H9 (cell line): Measurements from ENCODE around the gene TPCN2. TPM values are rescaled to one million over a fixed set of nuclear protein-coding genes. Genes with fewer than 3 reads are reported as not detected.

Experiments
- DNase-seq: peaks from one replicate; pipeline ENCODE4 v3.0.0-alpha.2; 2017
- H2AFZ ChIP-seq: one replicate; pipeline ENCODE4 v1.6.1; 2013; ENCODE audit warnings: mild to moderate bottlenecking, low read length, control low read depth, moderate library complexity
- H2AK5ac ChIP-seq: 2 replicates; pipeline ENCODE4 v1.6.1; 2013; ENCODE audit warnings: low read length, control low read depth, mixed read lengths; ENCODE audit not compliant: insufficient read length
- H2BK120ac ChIP-seq: one replicate; pipeline ENCODE4 v1.6.1; 2013; ENCODE audit warnings: low read depth, mild to moderate bottlenecking, low read length, control low read depth, inconsistent platforms; ENCODE audit not compliant: poor library complexity, severe bottlenecking
- H2BK12ac ChIP-seq: 2 replicates; pipeline ENCODE4 v1.6.1; 2013; ENCODE audit warnings: low read length, control low read depth, mixed read lengths, low read depth; ENCODE audit not compliant: insufficient read length
- H2BK15ac ChIP-seq: 2 replicates; pipeline ENCODE4 v1.6.1; 2013; ENCODE audit warnings: low read depth, low read length, control low read depth
- H2BK20ac ChIP-seq: one replicate; pipeline ENCODE4 v1.6.1; 2013; ENCODE audit warnings: low read depth, mild to moderate bottlenecking, low read length, control low read depth, inconsistent platforms; ENCODE audit not compliant: poor library complexity, severe bottlenecking
- H2BK5ac ChIP-seq: 2 replicates; pipeline ENCODE4 v1.6.1; 2013; ENCODE audit warnings: low read length, control low read depth, mixed read lengths; ENCODE audit not compliant: insufficient read length
- H3K14ac ChIP-seq: 2 replicates; pipeline ENCODE4 v1.6.1; 2013; ENCODE audit warnings: low read length, control low read depth; ENCODE audit not compliant: insufficient read depth
- H3K18ac ChIP-seq: 2 replicates; pipeline ENCODE4 v1.6.1; 2013; ENCODE audit warnings: low read depth, mild to moderate bottlenecking, mixed read lengths, low read length, control low read depth; ENCODE audit not compliant: insufficient read length
- H3K23ac ChIP-seq: 2 replicates; pipeline ENCODE4 v1.6.1; 2013; ENCODE audit warnings: low read length, control low read depth, mixed read lengths, low read depth; ENCODE audit not compliant: insufficient read length
- H3K23me2 ChIP-seq: 2 replicates; pipeline ENCODE4 v1.6.1; 2013; ENCODE audit warnings: low read depth, mild to moderate bottlenecking, mixed read lengths, low read length, control low read depth; ENCODE audit not compliant: insufficient read length, poor library complexity, severe bottlenecking
- H3K27ac ChIP-seq: 2 replicates; pipeline ENCODE4 v1.5.1; 2013; ENCODE audit warnings: low read length, control low read depth, mixed read lengths, low read depth; ENCODE audit not compliant: insufficient read length
- H3K27me3 ChIP-seq: 2 replicates; pipeline ENCODE4 v1.6.1; 2013; ENCODE audit warnings: low read length, control low read depth, inconsistent platforms; ENCODE audit not compliant: insufficient read depth
- H3K4ac ChIP-seq: 2 replicates; pipeline ENCODE4 v1.6.1; 2013; ENCODE audit warnings: low read depth, mild to moderate bottlenecking, control low read depth, inconsistent platforms, low read length, moderate library complexity
- H3K4me1 ChIP-seq: 2 replicates; pipeline ENCODE4 v1.6.1; 2013; ENCODE audit warnings: low read length, control low read depth, inconsistent platforms; ENCODE audit not compliant: insufficient read depth
- H3K4me2 ChIP-seq: 2 replicates; pipeline ENCODE4 v1.6.1; 2013; ENCODE audit warnings: low read length, control low read depth, mixed read lengths; ENCODE audit not compliant: insufficient read length, insufficient read depth
- H3K56ac ChIP-seq: 2 replicates; pipeline ENCODE4 v1.6.1; 2013; ENCODE audit warnings: low read depth, mild to moderate bottlenecking, mixed read lengths, low read length, control low read depth; ENCODE audit not compliant: insufficient read length
- H3K79me1 ChIP-seq: 2 replicates; pipeline ENCODE4 v1.6.1; 2013; ENCODE audit warnings: low read depth, mild to moderate bottlenecking, moderate library complexity, low read length, control low read depth, inconsistent platforms; ENCODE audit not compliant: insufficient read depth, poor library complexity, severe bottlenecking
- H3K79me2 ChIP-seq: 2 replicates; pipeline ENCODE4 v1.6.1; 2013; ENCODE audit warnings: low read length, control low read depth, inconsistent platforms; ENCODE audit not compliant: insufficient read depth
- H3K9ac ChIP-seq: 2 replicates; pipeline ENCODE4 v1.6.1; 2013; ENCODE audit warnings: low read length, control low read depth, mixed read lengths; ENCODE audit not compliant: insufficient read length; ENCODE audit errors: extremely low read depth
- H3K9me3 ChIP-seq: one replicate; pipeline ENCODE4 v1.6.1; 2013; ENCODE audit warnings: low read depth, low read length, inconsistent platforms; ENCODE audit not compliant: control insufficient read depth
- H3T11ph ChIP-seq: one replicate; pipeline ENCODE4 v1.6.1; 2013; ENCODE audit warnings: mild to moderate bottlenecking, low read length, control low read depth, inconsistent platforms
- H4K20me1 ChIP-seq: one replicate; pipeline ENCODE4 v1.6.1; 2013; ENCODE audit not compliant: control insufficient read depth, insufficient read length, insufficient read depth
- H4K5ac ChIP-seq: 2 replicates; pipeline ENCODE4 v1.6.1; 2013; ENCODE audit warnings: low read depth, mild to moderate bottlenecking, mixed read lengths, low read length, control low read depth; ENCODE audit not compliant: insufficient read length
- H4K8ac ChIP-seq: replicated peaks from 2 replicates; pipeline ENCODE4 v1.6.1; 2013; ENCODE audit warnings: low read length, control low read depth, mixed read lengths, low read depth; ENCODE audit not compliant: insufficient read length
- H4K91ac ChIP-seq: 2 replicates; pipeline ENCODE4 v1.6.1; 2013; ENCODE audit warnings: low read depth, mild to moderate bottlenecking, moderate library complexity, mixed read lengths, low read length, control low read depth; ENCODE audit not compliant: insufficient read length
- H3K27ac Mint-ChIP-seq, 3 experiments: 2 replicates in 2 of 3; 3 replicates in 1 of 3; pipeline ENCODE4 v1.8.0; 2020 to 2021; ENCODE audit warnings: mixed read lengths in 3 of 3, mild to moderate bottlenecking in 1 of 3, moderate library complexity in 1 of 3
- H3K27me3 Mint-ChIP-seq: 2 replicates; pipeline ENCODE4 v1.8.0; 2021; ENCODE audit warnings: low read depth, mild to moderate bottlenecking, moderate library complexity, mixed read lengths
- H3K36me3 Mint-ChIP-seq, 3 experiments: 2 replicates in 2 of 3; 3 replicates in 1 of 3; pipeline ENCODE4 v1.8.0; 2020 to 2021; ENCODE audit warnings: low read depth in 3 of 3, mixed read lengths in 3 of 3; ENCODE audit not compliant: insufficient read depth in 1 of 3
- H3K4me1 Mint-ChIP-seq, 2 experiments: 2 replicates each; pipeline ENCODE4 v1.8.0; 2020; ENCODE audit warnings: mixed read lengths in 2 of 2
- H3K4me3 Mint-ChIP-seq, 2 experiments: 2 replicates in 1 of 2; 3 replicates in 1 of 2; pipeline ENCODE4 v1.8.0; 2020 to 2021; ENCODE audit warnings: mild to moderate bottlenecking in 2 of 2, mixed read lengths in 2 of 2, moderate library complexity in 1 of 2
- H3K9me3 Mint-ChIP-seq, 2 experiments: 2 replicates in 1 of 2; 3 replicates in 1 of 2; pipeline ENCODE4 v1.8.0; 2020; ENCODE audit warnings: mild to moderate bottlenecking in 2 of 2, mixed read lengths in 2 of 2, moderate library complexity in 1 of 2
- WGBS: extraction: QIAGEN DNeasy Blood & Tissue Kit; methylation state at CpG from one replicate; pipeline ENCODE4 v1.1.7; 2013; ENCODE audit warnings: missing lambda C conversion rate, low lambda C conversion rate, mixed read lengths; ENCODE audit not compliant: insufficient read length; ENCODE audit errors: extremely low coverage; 5-methylcytosine and 5-hydroxymethylcytosine counted together
- total RNA-seq: library from RNA; stranded (reverse); gene quantifications from 2 replicates; pipeline ENCODE4 v1.2.1, GENCODE V29; 2021
- TF ChIP-seq, protein P1 (sequence below): fragments of 200-600 bp; sonication (generic); conservative IDR thresholded peaks from 3 replicates; pipeline ENCODE4 v1.8.0; 2021; ENCODE audit warnings: antibody characterized with exemption, mild to moderate bottlenecking

The TPCN2 gene
- total RNA-seq, 1 experiment from 2014 or later, result 16.8 TPM

DNA sequence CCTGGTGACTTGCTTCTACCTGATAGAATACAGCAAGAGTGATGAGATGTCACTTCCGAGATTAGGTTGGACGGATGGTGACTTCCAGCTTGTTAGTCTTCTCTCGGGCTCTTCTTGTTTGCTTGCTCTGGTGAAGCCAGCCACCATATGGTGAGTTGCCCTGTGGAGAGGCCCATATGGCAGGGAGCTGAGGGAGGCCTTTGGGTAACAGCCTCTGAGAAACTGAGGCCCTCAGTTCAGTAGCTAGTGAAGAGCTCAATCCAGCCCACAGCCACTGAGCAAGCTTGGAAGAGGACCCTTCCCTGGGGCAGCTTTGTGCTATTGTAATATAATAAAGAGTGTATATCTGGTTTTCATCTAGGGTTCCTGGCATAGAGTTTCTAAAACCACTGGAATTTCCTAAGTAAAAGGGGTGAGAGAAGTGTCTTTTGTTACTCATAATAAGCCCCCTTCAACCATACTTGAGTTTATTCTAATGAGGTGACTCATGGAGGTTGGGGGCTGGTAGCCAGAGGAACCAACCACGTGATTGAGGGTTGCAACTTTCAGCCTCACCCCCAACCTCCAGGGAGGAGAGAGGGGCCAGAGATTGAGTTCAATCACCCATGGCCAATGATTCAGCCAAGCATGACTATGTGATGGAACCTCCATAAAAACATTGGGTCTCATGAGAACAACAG lies 8.0 kb upstream of the TPCN2 start:
- TF ChIP-seq, protein P1, sequence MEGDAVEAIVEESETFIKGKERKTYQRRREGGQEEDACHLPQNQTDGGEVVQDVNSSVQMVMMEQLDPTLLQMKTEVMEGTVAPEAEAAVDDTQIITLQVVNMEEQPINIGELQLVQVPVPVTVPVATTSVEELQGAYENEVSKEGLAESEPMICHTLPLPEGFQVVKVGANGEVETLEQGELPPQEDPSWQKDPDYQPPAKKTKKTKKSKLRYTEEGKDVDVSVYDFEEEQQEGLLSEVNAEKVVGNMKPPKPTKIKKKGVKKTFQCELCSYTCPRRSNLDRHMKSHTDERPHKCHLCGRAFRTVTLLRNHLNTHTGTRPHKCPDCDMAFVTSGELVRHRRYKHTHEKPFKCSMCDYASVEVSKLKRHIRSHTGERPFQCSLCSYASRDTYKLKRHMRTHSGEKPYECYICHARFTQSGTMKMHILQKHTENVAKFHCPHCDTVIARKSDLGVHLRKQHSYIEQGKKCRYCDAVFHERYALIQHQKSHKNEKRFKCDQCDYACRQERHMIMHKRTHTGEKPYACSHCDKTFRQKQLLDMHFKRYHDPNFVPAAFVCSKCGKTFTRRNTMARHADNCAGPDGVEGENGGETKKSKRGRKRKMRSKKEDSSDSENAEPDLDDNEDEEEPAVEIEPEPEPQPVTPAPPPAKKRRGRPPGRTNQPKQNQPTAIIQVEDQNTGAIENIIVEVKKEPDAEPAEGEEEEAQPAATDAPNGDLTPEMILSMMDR, result no peak
- H3K27ac Mint-ChIP-seq, result no peak overlapping the region; a peak in 1 of 7 replicates
- no peak overlapping the region for H2AFZ ChIP-seq
- no peak overlapping the region for H3T11ph ChIP-seq
- H4K5ac ChIP-seq, result no peak overlapping the region
- H3K23me2 ChIP-seq, result no peaks in the 10 kb centered on the region
- H3K23ac ChIP-seq, result no peak overlapping the region
- H3K36me3 Mint-ChIP-seq, result no peaks in the 10 kb centered on the region
- no peak overlapping the region for H2BK20ac ChIP-seq
- H3K56ac ChIP-seq, result no peak overlapping the region
- H3K18ac ChIP-seq, result no peak overlapping the region
- no peaks in the 10 kb centered on the region; the same call in 1 of the 2 replicates for H3K4me1 ChIP-seq
- H3K4ac ChIP-seq, result no peak overlapping the region
- no CpG with 5 or more reads among the region's 4 CpGs for WGBS
- DNase-seq, result no peak
- no peak overlapping the region for H4K91ac ChIP-seq
- no peaks in the 10 kb centered on the region for H3K27me3 Mint-ChIP-seq
- H3K9me3 Mint-ChIP-seq, result no peaks in the 10 kb centered on the region
- no peaks in the 10 kb centered on the region for H4K20me1 ChIP-seq
- no peak overlapping the region for H4K8ac ChIP-seq
- no peaks in the 10 kb centered on the region for H3K9me3 ChIP-seq
- no peak overlapping the region for H2BK120ac ChIP-seq
- no peak overlapping the region for H2AK5ac ChIP-seq
- no peaks in the 10 kb centered on the region for H3K79me1 ChIP-seq
- no peaks in the 10 kb centered on the region for H3K27me3 ChIP-seq
- H3K4me3 Mint-ChIP-seq, result no peak overlapping the region
- H3K27ac ChIP-seq, result no peak overlapping the region
- H3K14ac ChIP-seq, result no peak overlapping the region
- no peaks in the 10 kb centered on the region for H3K79me2 ChIP-seq
- H3K9ac ChIP-seq, result no peak overlapping the region
- no peak overlapping the region for H2BK5ac ChIP-seq
- H3K4me2 ChIP-seq, result no peak overlapping the region
- H2BK12ac ChIP-seq, result no peak overlapping the region
- peaks cover 30 to 32% of the 10 kb centered on the region in 2 experiments for H3K4me1 Mint-ChIP-seq
- no peak overlapping the region for H2BK15ac ChIP-seq
